Liver (tissue), 9 donors: Measurements from ENCODE around the gene VWA3B. TPM values are rescaled to one million over a fixed set of nuclear protein-coding genes. Genes with fewer than 3 reads are reported as not detected.

ENCODE experiments used
- DNase-seq: peaks from one replicate; pipeline ENCODE4 v3.0.0-alpha.2; 2017; ENCODE audit warnings: low spot score
- H3K27ac ChIP-seq, 2 donors: one replicate each; pipeline ENCODE4 v1.7.0; 2013; ENCODE audit warnings: inconsistent platforms in 2 of 2, low read length in 2 of 2, control low read depth in 1 of 2, low read depth in 1 of 2, mild to moderate bottlenecking in 1 of 2
- H3K27me3 ChIP-seq, 4 donors: one replicate each; pipeline versions ENCODE4 v1.6.1 to v1.7.0; 2013; ENCODE audit warnings: low read length in 3 of 4, inconsistent platforms in 1 of 4, mild to moderate bottlenecking in 1 of 4, moderate library complexity in 1 of 4; ENCODE audit not compliant: control insufficient read depth in 4 of 4, insufficient read depth in 4 of 4
- H3K36me3 ChIP-seq, 4 donors: one replicate each; pipeline versions ENCODE4 v1.6.1 to v1.7.0; 2013; ENCODE audit warnings: low read length in 3 of 4, mild to moderate bottlenecking in 3 of 4, low read depth in 1 of 4, moderate library complexity in 1 of 4; ENCODE audit not compliant: control insufficient read depth in 4 of 4, insufficient read depth in 3 of 4
- H3K4me1 ChIP-seq, 4 donors: one replicate each; pipeline versions ENCODE4 v1.6.1 to v1.7.0; 2013; ENCODE audit warnings: low read length in 3 of 4, mild to moderate bottlenecking in 3 of 4, moderate library complexity in 1 of 4; ENCODE audit not compliant: control insufficient read depth in 4 of 4, insufficient read depth in 4 of 4
- H3K4me3 ChIP-seq, 3 donors: one replicate each; pipeline versions ENCODE4 v1.6.1 to v1.7.0; 2013; ENCODE audit warnings: low read length in 3 of 3, control low read depth in 1 of 3, low read depth in 1 of 3, mild to moderate bottlenecking in 1 of 3
- H3K9ac ChIP-seq, 2 donors: one replicate each; pipeline ENCODE4 v1.7.0; 2013; ENCODE audit warnings: low read length in 2 of 2, mild to moderate bottlenecking in 2 of 2, moderate library complexity in 2 of 2, control low read depth in 1 of 2, low read depth in 1 of 2
- H3K9me3 ChIP-seq, 4 donors: one replicate each; pipeline versions ENCODE4 v1.6.1 to v1.7.0; 2013; ENCODE audit warnings: low read length in 3 of 4; ENCODE audit not compliant: control insufficient read depth in 4 of 4
- EGR1 ChIP-seq, 2 donors: IDR thresholded peaks; 2 replicates each; pipeline ENCODE4 v1.6.1; 2016 to 2018; ENCODE audit warnings: antibody characterized with exemption in 2 of 2, low read depth in 2 of 2
- FOXA1 ChIP-seq: IDR thresholded peaks from 2 replicates; pipeline ENCODE4 v1.6.1; 2016; ENCODE audit warnings: antibody characterized with exemption
- FOXA2 ChIP-seq: IDR thresholded peaks from 2 replicates; pipeline ENCODE4 v1.6.1; 2016; ENCODE audit warnings: antibody characterized with exemption
- GABPA ChIP-seq, 2 donors: IDR thresholded peaks in 1 of 2; conservative IDR thresholded peaks in 1 of 2; 2 replicates each; pipeline ENCODE4 v1.6.1; 2016; ENCODE audit warnings: antibody characterized with exemption in 2 of 2, mild to moderate bottlenecking in 1 of 2, moderate library complexity in 1 of 2
- HNF4A ChIP-seq, 2 donors: conservative IDR thresholded peaks; 2 replicates each; pipeline ENCODE4 v1.6.1; 2016; ENCODE audit warnings: antibody characterized with exemption in 2 of 2, mild to moderate bottlenecking in 2 of 2
- HNF4G ChIP-seq: IDR thresholded peaks from 2 replicates; pipeline ENCODE4 v1.6.1; 2016; ENCODE audit warnings: antibody characterized with exemption
- JUND ChIP-seq, 2 donors: IDR thresholded peaks; 2 replicates each; pipeline ENCODE4 v1.6.1; 2016; ENCODE audit warnings: antibody characterized with exemption in 2 of 2
- NR2F2 ChIP-seq: IDR thresholded peaks from 2 replicates; pipeline ENCODE4 v1.6.1; 2016; ENCODE audit warnings: antibody characterized with exemption
- RAD21 ChIP-seq, 2 donors: IDR thresholded peaks; 2 replicates each; pipeline ENCODE4 v1.6.1; 2016; ENCODE audit warnings: antibody characterized with exemption in 2 of 2, mild to moderate bottlenecking in 2 of 2
- RXRA ChIP-seq, 2 donors: IDR thresholded peaks; 2 replicates each; pipeline ENCODE4 v1.6.1; 2017 to 2018; ENCODE audit warnings: antibody characterized with exemption in 2 of 2, mild to moderate bottlenecking in 1 of 2
- YY1 ChIP-seq: IDR thresholded peaks from 2 replicates; pipeline ENCODE4 v1.6.1; 2016; ENCODE audit warnings: antibody characterized with exemption, mild to moderate bottlenecking
- WGBS: extraction: QIAGEN DNeasy Blood & Tissue Kit; methylation state at CpG from one replicate; pipeline ENCODE4 v1.1.7; 2013; 5-methylcytosine and 5-hydroxymethylcytosine counted together
- polyA plus RNA-seq, 2 donors: library from polyadenylated mRNA; stranded (reverse) in 1 of 2; unstranded in 1 of 2; fragments of 200-250 nt in 1 of 2; fragments of >200 nt in 1 of 2; fragmentation: Nextera tagmentation in 1 of 2; extraction: Ambion mirVana in 1 of 2; gene quantifications; one replicate each; pipeline versions ENCODE4 v1.2.1 to v1.2.3, GENCODE V29; 2013 to 2015
- total RNA-seq, 2 donors: library from RNA; depleted of rRNA; stranded (reverse); fragments of >200 nt; gene quantifications; one replicate each; pipeline ENCODE4 v1.2.3, GENCODE V29; 2014
- TF ChIP-seq, protein P1 (sequence below): IDR thresholded peaks from 2 replicates; pipeline ENCODE4 v1.6.1; 2016; ENCODE audit warnings: antibody characterized with exemption, mild to moderate bottlenecking
- TF ChIP-seq, protein P2 (sequence below): fragments of 150-350 bp; IDR thresholded peaks from 2 replicates; pipeline ENCODE4 v1.5.1; 2017; ENCODE audit warnings: improper control_type of control experiment, low read depth, low read length; ENCODE audit not compliant: missing input control
- TF ChIP-seq, protein P3 (sequence below): IDR thresholded peaks from 2 replicates; pipeline ENCODE4 v1.6.1; 2016; ENCODE audit warnings: antibody characterized with exemption
- TF ChIP-seq, protein P4 (sequence below): IDR thresholded peaks from 2 replicates; pipeline ENCODE4 v1.6.1; 2016; ENCODE audit warnings: antibody characterized with exemption
- TF ChIP-seq, protein P5 (sequence below): IDR thresholded peaks from 2 replicates; pipeline ENCODE4 v1.6.1; 2016; ENCODE audit warnings: antibody characterized with exemption
- donor health status: healthy.
- donor health status: healthy.
- donor health status: healthy.
- donor health status: healthy.
- donor health status: healthy.

VWA3B gene
- total and polyA plus RNA-seq, 4 donors = 0.08 TPM; not detected in 3

DNA sequence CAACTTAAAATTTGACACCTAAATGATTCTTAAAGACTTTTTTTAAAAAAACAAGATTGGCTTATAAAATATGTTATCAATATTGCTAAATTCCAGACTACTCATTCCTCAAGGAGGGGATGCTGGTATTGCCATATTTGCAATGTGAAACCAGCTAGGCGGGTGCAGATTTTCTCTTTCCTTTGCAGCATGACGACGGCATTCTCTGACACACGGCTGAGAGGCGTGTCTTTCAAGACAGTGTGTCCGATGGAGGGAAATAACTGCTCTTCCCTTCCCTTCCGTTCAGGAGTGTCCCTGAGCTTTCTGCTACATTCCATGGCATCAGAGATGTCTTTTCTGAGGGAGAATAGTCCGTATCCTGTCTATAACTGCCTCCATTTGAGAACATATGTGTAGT lies 221.1 kb downstream of the VWA3B start (continued):
- TF ChIP-seq, protein P1, sequence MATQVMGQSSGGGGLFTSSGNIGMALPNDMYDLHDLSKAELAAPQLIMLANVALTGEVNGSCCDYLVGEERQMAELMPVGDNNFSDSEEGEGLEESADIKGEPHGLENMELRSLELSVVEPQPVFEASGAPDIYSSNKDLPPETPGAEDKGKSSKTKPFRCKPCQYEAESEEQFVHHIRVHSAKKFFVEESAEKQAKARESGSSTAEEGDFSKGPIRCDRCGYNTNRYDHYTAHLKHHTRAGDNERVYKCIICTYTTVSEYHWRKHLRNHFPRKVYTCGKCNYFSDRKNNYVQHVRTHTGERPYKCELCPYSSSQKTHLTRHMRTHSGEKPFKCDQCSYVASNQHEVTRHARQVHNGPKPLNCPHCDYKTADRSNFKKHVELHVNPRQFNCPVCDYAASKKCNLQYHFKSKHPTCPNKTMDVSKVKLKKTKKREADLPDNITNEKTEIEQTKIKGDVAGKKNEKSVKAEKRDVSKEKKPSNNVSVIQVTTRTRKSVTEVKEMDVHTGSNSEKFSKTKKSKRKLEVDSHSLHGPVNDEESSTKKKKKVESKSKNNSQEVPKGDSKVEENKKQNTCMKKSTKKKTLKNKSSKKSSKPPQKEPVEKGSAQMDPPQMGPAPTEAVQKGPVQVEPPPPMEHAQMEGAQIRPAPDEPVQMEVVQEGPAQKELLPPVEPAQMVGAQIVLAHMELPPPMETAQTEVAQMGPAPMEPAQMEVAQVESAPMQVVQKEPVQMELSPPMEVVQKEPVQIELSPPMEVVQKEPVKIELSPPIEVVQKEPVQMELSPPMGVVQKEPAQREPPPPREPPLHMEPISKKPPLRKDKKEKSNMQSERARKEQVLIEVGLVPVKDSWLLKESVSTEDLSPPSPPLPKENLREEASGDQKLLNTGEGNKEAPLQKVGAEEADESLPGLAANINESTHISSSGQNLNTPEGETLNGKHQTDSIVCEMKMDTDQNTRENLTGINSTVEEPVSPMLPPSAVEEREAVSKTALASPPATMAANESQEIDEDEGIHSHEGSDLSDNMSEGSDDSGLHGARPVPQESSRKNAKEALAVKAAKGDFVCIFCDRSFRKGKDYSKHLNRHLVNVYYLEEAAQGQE = no peak
- TF ChIP-seq, protein P2, sequence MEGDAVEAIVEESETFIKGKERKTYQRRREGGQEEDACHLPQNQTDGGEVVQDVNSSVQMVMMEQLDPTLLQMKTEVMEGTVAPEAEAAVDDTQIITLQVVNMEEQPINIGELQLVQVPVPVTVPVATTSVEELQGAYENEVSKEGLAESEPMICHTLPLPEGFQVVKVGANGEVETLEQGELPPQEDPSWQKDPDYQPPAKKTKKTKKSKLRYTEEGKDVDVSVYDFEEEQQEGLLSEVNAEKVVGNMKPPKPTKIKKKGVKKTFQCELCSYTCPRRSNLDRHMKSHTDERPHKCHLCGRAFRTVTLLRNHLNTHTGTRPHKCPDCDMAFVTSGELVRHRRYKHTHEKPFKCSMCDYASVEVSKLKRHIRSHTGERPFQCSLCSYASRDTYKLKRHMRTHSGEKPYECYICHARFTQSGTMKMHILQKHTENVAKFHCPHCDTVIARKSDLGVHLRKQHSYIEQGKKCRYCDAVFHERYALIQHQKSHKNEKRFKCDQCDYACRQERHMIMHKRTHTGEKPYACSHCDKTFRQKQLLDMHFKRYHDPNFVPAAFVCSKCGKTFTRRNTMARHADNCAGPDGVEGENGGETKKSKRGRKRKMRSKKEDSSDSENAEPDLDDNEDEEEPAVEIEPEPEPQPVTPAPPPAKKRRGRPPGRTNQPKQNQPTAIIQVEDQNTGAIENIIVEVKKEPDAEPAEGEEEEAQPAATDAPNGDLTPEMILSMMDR = no peak
- TF ChIP-seq RXRA (IDR thresholded peaks at IDR 0.05) = no peak

DNA sequence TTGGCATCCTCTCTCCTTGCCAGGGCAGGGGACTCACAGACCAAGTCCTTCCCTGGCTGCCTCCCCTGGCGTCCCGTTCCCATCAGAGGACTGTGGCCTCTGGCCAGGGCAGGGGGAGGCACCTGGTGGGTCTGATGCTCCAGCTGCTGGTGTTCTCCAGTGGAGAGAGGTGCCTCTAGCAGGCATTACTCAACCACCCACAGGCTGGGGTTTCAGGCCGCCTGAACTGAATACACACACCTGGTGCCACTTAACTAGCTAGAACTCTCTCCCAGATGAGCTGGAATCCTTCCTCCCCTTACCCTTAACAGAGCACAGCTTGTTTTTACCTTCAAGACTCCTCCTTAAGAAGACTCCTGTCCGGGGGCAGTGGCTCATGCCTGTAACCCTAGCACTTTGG lies 221.6 kb downstream of the VWA3B start:
- WGBS = 85% methylated on average over 4 of the region's 4 CpGs
- Histone ChIP-seq H3K9ac (no peak overlapping the region), H3K4me3 (no peak overlapping the region), H3K27me3 (no peaks in the 10 kb centered on the region), H3K36me3 (no peaks in the 10 kb centered on the region), H3K27ac (no peak overlapping the region), H3K4me1 (no peaks in the 10 kb centered on the region), H3K9me3 (no peaks in the 10 kb centered on the region)
- no peak for TF ChIP-seq HNF4A (conservative IDR thresholded peaks at IDR 0.05)
- TF ChIP-seq, protein P1 = no peak
- no peak for DNase-seq

DNA sequence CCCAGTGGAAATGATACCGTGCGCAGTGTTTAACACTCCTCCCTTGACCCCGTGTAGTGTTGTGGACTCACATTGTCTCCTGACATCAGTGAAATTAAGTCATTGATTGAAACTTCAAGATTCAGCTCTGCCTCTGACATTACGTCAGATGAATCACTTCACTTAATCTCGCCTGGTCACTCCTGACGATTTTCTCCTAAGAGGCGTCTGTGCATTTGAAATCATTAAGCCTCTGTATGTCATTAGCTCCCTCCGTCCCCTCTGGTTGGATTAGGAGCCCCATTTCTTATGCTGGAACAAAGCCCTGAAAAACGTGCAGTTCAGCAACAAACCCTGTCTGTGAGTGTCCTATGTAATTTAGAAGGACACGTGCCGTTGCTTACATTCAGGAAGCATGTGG lies 222.6 kb downstream of the VWA3B start:
- WGBS = 89% methylated on average over 11 of the region's 11 CpGs
- Histone ChIP-seq H3K4me3 (no peak overlapping the region), H3K27me3 (no peaks in the 10 kb centered on the region), H3K9me3 (no peaks in the 10 kb centered on the region), H3K9ac (no peak overlapping the region), H3K36me3 (no peaks in the 10 kb centered on the region), H3K4me1 (no peaks in the 10 kb centered on the region), H3K27ac (no peak overlapping the region)
- DNase-seq = no peak
- TF ChIP-seq FOXA2 (no peak), HNF4G (no peak), RAD21 (IDR thresholded peaks at IDR 0.05) (no peak), GABPA (IDR thresholded peaks at IDR 0.05 in 1 of 2, conservative IDR thresholded peaks at IDR 0.05 in 1 of 2) (no peak), NR2F2 (no peak), FOXA1 (no peak), EGR1 (IDR thresholded peaks at IDR 0.05; ENCODE audit: low read depth in 2 of 2) (no peak), YY1 (no peak), JUND (IDR thresholded peaks at IDR 0.05) (no peak)
- TF ChIP-seq, protein P3, sequence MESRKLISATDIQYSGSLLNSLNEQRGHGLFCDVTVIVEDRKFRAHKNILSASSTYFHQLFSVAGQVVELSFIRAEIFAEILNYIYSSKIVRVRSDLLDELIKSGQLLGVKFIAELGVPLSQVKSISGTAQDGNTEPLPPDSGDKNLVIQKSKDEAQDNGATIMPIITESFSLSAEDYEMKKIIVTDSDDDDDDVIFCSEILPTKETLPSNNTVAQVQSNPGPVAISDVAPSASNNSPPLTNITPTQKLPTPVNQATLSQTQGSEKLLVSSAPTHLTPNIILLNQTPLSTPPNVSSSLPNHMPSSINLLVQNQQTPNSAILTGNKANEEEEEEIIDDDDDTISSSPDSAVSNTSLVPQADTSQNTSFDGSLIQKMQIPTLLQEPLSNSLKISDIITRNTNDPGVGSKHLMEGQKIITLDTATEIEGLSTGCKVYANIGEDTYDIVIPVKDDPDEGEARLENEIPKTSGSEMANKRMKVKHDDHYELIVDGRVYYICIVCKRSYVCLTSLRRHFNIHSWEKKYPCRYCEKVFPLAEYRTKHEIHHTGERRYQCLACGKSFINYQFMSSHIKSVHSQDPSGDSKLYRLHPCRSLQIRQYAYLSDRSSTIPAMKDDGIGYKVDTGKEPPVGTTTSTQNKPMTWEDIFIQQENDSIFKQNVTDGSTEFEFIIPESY = no peak
- TF ChIP-seq, protein P4, sequence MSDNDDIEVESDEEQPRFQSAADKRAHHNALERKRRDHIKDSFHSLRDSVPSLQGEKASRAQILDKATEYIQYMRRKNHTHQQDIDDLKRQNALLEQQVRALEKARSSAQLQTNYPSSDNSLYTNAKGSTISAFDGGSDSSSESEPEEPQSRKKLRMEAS = no peak
- TF ChIP-seq, protein P5, sequence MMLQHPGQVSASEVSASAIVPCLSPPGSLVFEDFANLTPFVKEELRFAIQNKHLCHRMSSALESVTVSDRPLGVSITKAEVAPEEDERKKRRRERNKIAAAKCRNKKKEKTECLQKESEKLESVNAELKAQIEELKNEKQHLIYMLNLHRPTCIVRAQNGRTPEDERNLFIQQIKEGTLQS = no peak
- TF ChIP-seq, protein P1 = no peak
